IMR-90 (cell line): ENCODE results near the gene GIMAP8.

Experiments
- BHLHE40 ChIP-seq: fragments of 150-350 bp; IDR thresholded peaks from 2 replicates; pipeline ENCODE4 v1.6.1; 2016; ENCODE audit warnings: mild to moderate bottlenecking, low read depth, low read length
- CEBPB ChIP-seq: IDR thresholded peaks from 2 replicates; pipeline ENCODE4 v1.6.1; 2012; ENCODE audit warnings: low read depth, low read length, improper control_type of control experiment
- CTCF ChIP-seq: conservative IDR thresholded peaks from 2 replicates; pipeline ENCODE4 v1.5.1; 2012; ENCODE audit warnings: mild to moderate bottlenecking, low read depth, low read length, improper control_type of control experiment
- ELK1 ChIP-seq: fragments of 150-350 bp; IDR thresholded peaks from 2 replicates; pipeline ENCODE4 v1.6.1; 2016; ENCODE audit warnings: low read depth, mild to moderate bottlenecking, low read length, moderate library complexity, borderline replicate concordance
- FOS ChIP-seq: fragments of 150-350 bp; IDR thresholded peaks from 2 replicates; pipeline ENCODE4 v1.6.1; 2016; ENCODE audit warnings: low read depth, low read length
- POLR2A ChIP-seq: IDR thresholded peaks from 2 replicates; pipeline ENCODE4 v1.6.1; 2012; ENCODE audit warnings: mild to moderate bottlenecking, low read depth, low read length
- RAD21 ChIP-seq: IDR thresholded peaks from 2 replicates; pipeline ENCODE4 v1.6.1; 2012; ENCODE audit warnings: low read length, improper control_type of control experiment
- RFX5 ChIP-seq: IDR thresholded peaks from 2 replicates; pipeline ENCODE4 v1.8.0; 2012; ENCODE audit warnings: low read depth, mild to moderate bottlenecking, low read length, moderate library complexity

DNA sequence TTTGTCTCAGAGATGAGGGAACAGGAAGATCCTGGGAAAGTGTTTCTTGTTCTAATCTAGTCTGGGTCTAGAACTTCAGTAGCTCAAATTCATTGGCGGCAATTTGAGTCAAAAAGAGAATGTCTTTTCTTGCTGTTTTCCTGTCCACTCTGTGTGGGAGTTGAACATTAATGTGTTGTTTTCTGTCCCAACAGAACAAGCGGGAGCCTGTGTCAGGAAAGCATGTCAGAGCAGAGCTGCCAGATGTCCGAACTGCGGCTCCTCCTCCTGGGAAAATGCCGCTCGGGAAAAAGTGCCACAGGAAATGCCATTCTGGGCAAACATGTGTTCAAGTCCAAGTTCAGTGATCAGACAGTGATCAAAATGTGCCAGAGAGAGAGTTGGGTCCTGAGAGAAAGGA lies 16.0 kb downstream of the GIMAP8 start:
- TF ChIP-seq CTCF (no peak), RAD21 (no peak), RFX5 (no peak), BHLHE40 (no peak), FOS (no peak), ELK1 (no peak), POLR2A (no peak), CEBPB (no peak)
